Right lobe of liver (tissue), 6 donors: ENCODE results near the gene SHISA9. TPM values are rescaled to one million over a fixed set of nuclear protein-coding genes. Genes with fewer than 3 reads are reported as not detected.

Experiments
- ATAC-seq, 4 donors: fragments of 200-7000 bp; cut with Tn5 transposase; one replicate each; pipeline ENCODE4 v1.9.1; 2020; ENCODE audit warnings: mild to moderate bottlenecking in 4 of 4, moderate library complexity in 4 of 4
- DNase-seq, 3 donors: peaks; one replicate each; pipeline ENCODE4 v3.0.0-alpha.2; 2020
- H3K27ac ChIP-seq, 3 donors: fragments of 200-600 bp; one replicate each; pipeline ENCODE4 v1.8.0; 2022
- H3K27me3 ChIP-seq, 2 donors: fragments of 200-600 bp; one replicate each; pipeline ENCODE4 v1.8.0; 2022
- H3K36me3 ChIP-seq, 4 donors: fragments of 200-600 bp; sonication (generic) in 1 of 4; one replicate each; pipeline versions ENCODE4 v1.5.1 to v1.8.0; 2017 to 2022; ENCODE audit warnings: control low read depth in 1 of 4
- H3K4me1 ChIP-seq, 4 donors: fragments of 200-600 bp; sonication (generic) in 1 of 4; one replicate each; pipeline versions ENCODE4 v1.5.1 to v1.8.0; 2017 to 2022; ENCODE audit warnings: control low read depth in 1 of 4
- H3K4me3 ChIP-seq, 3 donors: fragments of 200-600 bp; one replicate each; pipeline ENCODE4 v1.8.0; 2022
- H3K9me3 ChIP-seq, 4 donors: fragments of 200-600 bp; sonication (generic) in 1 of 4; one replicate each; pipeline versions ENCODE4 v1.5.1 to v1.8.0; 2017 to 2022; ENCODE audit warnings: control low read depth in 1 of 4
- CTCF ChIP-seq, 4 donors: fragments of 200-600 bp in 3 of 4; fragments of 450-650 bp in 1 of 4; IDR thresholded peaks; one replicate each; pipeline versions ENCODE4 v1.5.1 to v1.8.0; 2016 to 2022; ENCODE audit warnings: antibody characterized with exemption in 4 of 4, mild to moderate bottlenecking in 2 of 4
- POLR2A ChIP-seq: fragments of 450-650 bp; IDR thresholded peaks from one replicate; pipeline ENCODE4 v1.6.1; 2017; ENCODE audit warnings: antibody characterized with exemption, mild to moderate bottlenecking
- WGBS: methylation state at CpG from one replicate; pipeline ENCODE4 v1.1.6; 2018; ENCODE audit warnings: low coverage, low lambda C conversion rate; ENCODE audit not compliant: insufficient coverage; ENCODE audit errors: missing lambda C conversion rate; 5-methylcytosine and 5-hydroxymethylcytosine counted together
- intact Hi-C, 2 donors: fragments of 100-400 bp; cut with DNase I; formaldehyde crosslinking; loops; one replicate each; pipeline versions ENCODE4 v1.11.2 to v1.14.1; 2022
- total RNA-seq, 6 experiments: library from RNA; depleted of rRNA in 2 of 6; stranded (reverse); fragments of >200 nt in 2 of 6; fragmentation: NEBNext Ultra II Directional in 3 of 6; extraction: Animal tissue kit (Norgen Biotek cat#: 25700) in 3 of 6; gene quantifications; one replicate each; pipeline versions ENCODE4 v1.1.0 to v1.2.4, GENCODE V29; 2016 to 2023
- donor health status: DM: no; HTN: yes; CAD: no.
- donor health status: DM: no; HTN: no; CAD: no.
- donor health status: DM: no; HTN: no; CAD: no.
- donor health status: DM: no; HTN: yes; CAD: no.
- donor health status: DM: no; HTN: yes; CAD: no.

Gene SHISA9
- total RNA-seq, 6 experiments from 2014 or later: 0.02 to 0.06 TPM; not detected in 4

- Histone ChIP-seq H3K27ac (no peak overlapping the region), H3K27me3 (no peaks in the 10 kb centered on the region), H3K9me3 (no peaks in the 10 kb centered on the region), H3K4me1 (peaks cover 0 to 25% (median 12%) of the 10 kb centered on the region in 4 donors), H3K36me3 (no peaks in the 10 kb centered on the region), H3K4me3 (no peak overlapping the region)
- ATAC-seq: no peak
- no peak for TF ChIP-seq CTCF (IDR thresholded peaks at IDR 0.05)
- TF ChIP-seq POLR2A: no peak
- intact Hi-C loops: no loop called here
- DNase-seq: no peak
- WGBS: 87% methylated on average over 3 of the region's 3 CpGs
These were observed 340.8 kb downstream of the SHISA9 start for GRCh38 chr16:13242201-13242600.

GRCh38 chr16:13244770-13245169, 343.4 kb downstream of the SHISA9 start:
- H3K27me3 ChIP-seq: no peaks in the 10 kb centered on the region
- H3K36me3 ChIP-seq: no peaks in the 10 kb centered on the region
- no peak for ATAC-seq
- no peak for DNase-seq
- WGBS: 71% methylated on average over 5 of the region's 5 CpGs
- H3K27ac ChIP-seq: peak overlapping the region in 2 of 3 donors; percentile 60 to 74
- H3K4me1 ChIP-seq: peaks cover 0 to 33% (median 12%) of the 10 kb centered on the region in 4 donors
- no peak for TF ChIP-seq CTCF (IDR thresholded peaks at IDR 0.05)
- no peak for TF ChIP-seq POLR2A
- intact Hi-C loops: no loop called here
- no peaks in the 10 kb centered on the region for H3K9me3 ChIP-seq
- H3K4me3 ChIP-seq: no peak overlapping the region

DNA sequence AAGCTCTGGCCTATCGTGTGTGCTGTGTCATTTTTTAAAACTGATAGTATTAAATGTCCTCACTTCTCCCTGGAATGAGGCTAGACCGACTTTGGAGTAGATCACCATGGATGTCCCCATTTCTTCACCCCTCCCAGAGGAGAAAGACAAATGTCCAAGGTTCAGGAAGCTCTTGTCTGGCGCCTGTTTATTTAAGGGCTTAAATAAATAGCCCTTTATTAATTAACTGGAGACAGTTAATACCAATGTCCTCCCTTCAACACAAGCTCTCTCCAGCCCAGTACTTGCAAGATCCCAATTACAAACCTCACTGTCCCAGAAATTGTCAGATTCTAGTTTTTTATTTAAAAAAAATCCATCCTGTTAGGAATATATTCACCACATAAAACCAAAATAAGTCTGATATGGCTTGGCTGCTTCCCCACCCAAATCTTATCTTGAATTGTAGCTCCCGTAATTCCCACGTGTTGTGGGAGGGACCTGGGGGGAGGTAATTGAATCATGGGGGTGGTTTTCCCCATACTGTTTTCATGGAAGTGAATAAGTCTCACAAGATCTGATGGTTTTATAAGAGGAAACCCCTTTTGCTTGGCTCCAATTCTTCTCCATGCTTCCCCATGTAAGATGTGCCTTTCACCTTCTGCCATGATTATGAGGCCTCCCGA, 344.4 kb downstream of the SHISA9 start:
- Histone ChIP-seq H3K27me3 (no peaks in the 10 kb centered on the region), H3K4me1 (peaks cover 0 to 33% (median 12%) of the 10 kb centered on the region in 4 donors), H3K36me3 (no peaks in the 10 kb centered on the region), H3K4me3 (peak overlapping the region; percentile 32 to 46 (median 41)), H3K27ac (peak overlapping the region; percentile 60 to 74 (median 72)), H3K9me3 (no peaks in the 10 kb centered on the region)
- TF ChIP-seq POLR2A (no peak), CTCF (IDR thresholded peaks at IDR 0.05) (no peak)
- DNase-seq (peak in 2 of 3 donors; percentile 26 to 72), ATAC-seq (peak; percentile 92 to 96 (median 94))
- intact Hi-C loops: no loop called here
- 22% methylated on average over 6 of the region's 6 CpGs for WGBS

DNA sequence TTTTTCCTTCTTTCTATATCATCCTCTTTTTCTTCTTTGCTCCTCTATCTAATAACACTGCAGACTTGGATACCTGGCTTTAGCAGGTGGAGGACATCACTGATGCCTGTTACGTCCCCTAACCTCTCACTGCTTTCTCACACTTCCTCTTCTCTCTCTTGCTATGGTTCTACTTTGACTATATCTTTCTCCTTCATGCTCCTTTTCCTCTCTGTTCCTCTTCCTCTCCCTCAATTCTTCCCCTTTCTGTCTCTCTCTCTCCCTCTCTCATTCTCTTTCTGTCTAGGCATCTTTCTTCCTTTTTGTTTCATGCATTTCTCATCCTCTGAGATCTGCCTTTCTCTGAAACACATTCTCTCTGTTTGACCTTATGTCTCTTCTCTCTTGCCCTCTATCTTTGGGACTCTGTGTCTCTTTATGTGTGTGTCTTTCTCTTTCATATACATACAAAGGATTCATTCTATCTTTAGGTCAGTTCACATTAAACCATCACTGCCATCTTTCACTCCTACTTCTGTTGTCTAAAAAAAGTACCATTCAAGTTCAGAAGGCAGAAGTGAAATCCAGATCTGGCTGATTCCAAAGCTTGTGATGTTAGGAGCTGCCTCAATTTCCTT, 353.7 kb downstream of the SHISA9 start:
- DNase-seq (no peak), ATAC-seq (no peak)
- intact Hi-C loops: no loop called here
- no peak overlapping the region for H3K27ac ChIP-seq
- WGBS: 62% methylated on average over 1 of the region's 1 CpG
- no peaks in the 10 kb centered on the region for H3K36me3 ChIP-seq
- H3K9me3 ChIP-seq: no peaks in the 10 kb centered on the region
- no peaks in the 10 kb centered on the region for H3K27me3 ChIP-seq
- no peaks in the 10 kb centered on the region for H3K4me1 ChIP-seq
- no peak overlapping the region for H3K4me3 ChIP-seq
- no peak for TF ChIP-seq CTCF (IDR thresholded peaks at IDR 0.05)
- TF ChIP-seq POLR2A: no peak
